HFFc6 (cell line): ENCODE data around the gene SARS2. TPM values are rescaled to one million over a fixed set of nuclear protein-coding genes. Genes with fewer than 3 reads are reported as not detected.

ENCODE experiments used
- DNase-seq: peaks from one replicate; pipeline ENCODE4 v3.0.0-alpha.2; 2018
- H3K27ac Mint-ChIP-seq: 2 replicates; pipeline ENCODE4 v1.8.0; 2020; ENCODE audit warnings: mild to moderate bottlenecking, mixed read lengths
- H3K27me3 Mint-ChIP-seq: 2 replicates; pipeline ENCODE4 v1.8.0; 2021; ENCODE audit warnings: mild to moderate bottlenecking, moderate library complexity, mixed read lengths; ENCODE audit not compliant: insufficient read depth
- H3K36me3 Mint-ChIP-seq: 2 replicates; pipeline ENCODE4 v1.8.0; 2021; ENCODE audit warnings: low read depth, mixed read lengths
- H3K4me1 Mint-ChIP-seq: 2 replicates; pipeline ENCODE4 v1.8.0; 2020; ENCODE audit warnings: low read depth, mixed read lengths
- H3K4me3 Mint-ChIP-seq: 2 replicates; pipeline ENCODE4 v1.8.0; 2020; ENCODE audit warnings: mild to moderate bottlenecking, moderate library complexity, mixed read lengths
- H3K9me3 Mint-ChIP-seq: 2 replicates; pipeline ENCODE4 v1.8.0; 2020; ENCODE audit warnings: mild to moderate bottlenecking, mixed read lengths
- total RNA-seq, 6 experiments: library from RNA; stranded (reverse); fragmentation: NEBNext Ultra II Directional; extraction: Animal tissue kit (Norgen Biotek cat#: 25700); gene quantifications; 2 replicates in 1 of 6; 3 replicates in 5 of 6; pipeline ENCODE4 v1.2.3, GENCODE V29; 2021
- TF ChIP-seq, protein P1 (sequence below): fragments of 200-600 bp; sonication (generic); IDR thresholded peaks from 2 replicates; pipeline ENCODE4 v1.5.0; 2021; ENCODE audit warnings: antibody characterized with exemption, mild to moderate bottlenecking

Gene SARS2
- total RNA-seq, 6 experiments from 2014 or later, result 18.7 to 25.1 (median 22.7) TPM

DNA sequence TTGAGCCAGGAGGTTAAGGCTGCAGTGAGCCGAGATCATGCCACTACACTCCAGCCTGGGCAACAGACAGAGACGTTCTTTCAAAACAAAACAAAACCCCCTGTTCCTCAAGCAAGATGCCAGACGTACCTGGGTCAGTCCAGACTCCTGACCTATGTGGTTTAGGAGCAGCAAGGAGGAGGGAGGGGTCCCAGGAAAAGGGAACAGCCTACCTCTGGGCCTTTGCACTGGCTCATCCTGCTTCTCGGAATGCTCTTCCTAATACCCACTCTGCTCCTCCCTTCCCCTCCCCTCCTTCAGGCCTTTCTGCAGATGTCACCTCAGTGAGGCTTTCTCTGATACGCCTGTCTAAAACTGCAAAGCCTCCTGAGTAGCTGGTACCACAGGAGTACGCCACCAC, 62.0 kb downstream of the SARS2 start:
- DNase-seq, result no peak
- H3K4me1 Mint-ChIP-seq, result peaks cover 6% of the 10 kb centered on the region; the same call in 1 of the 2 replicates
- H3K27me3 Mint-ChIP-seq, result no peaks in the 10 kb centered on the region; the same call in none of the 2 replicates
- H3K27ac Mint-ChIP-seq, result no peak overlapping the region
- H3K4me3 Mint-ChIP-seq, result no peak overlapping the region
- no peaks in the 10 kb centered on the region for H3K9me3 Mint-ChIP-seq
- H3K36me3 Mint-ChIP-seq, result no peaks in the 10 kb centered on the region
- TF ChIP-seq, protein P1, sequence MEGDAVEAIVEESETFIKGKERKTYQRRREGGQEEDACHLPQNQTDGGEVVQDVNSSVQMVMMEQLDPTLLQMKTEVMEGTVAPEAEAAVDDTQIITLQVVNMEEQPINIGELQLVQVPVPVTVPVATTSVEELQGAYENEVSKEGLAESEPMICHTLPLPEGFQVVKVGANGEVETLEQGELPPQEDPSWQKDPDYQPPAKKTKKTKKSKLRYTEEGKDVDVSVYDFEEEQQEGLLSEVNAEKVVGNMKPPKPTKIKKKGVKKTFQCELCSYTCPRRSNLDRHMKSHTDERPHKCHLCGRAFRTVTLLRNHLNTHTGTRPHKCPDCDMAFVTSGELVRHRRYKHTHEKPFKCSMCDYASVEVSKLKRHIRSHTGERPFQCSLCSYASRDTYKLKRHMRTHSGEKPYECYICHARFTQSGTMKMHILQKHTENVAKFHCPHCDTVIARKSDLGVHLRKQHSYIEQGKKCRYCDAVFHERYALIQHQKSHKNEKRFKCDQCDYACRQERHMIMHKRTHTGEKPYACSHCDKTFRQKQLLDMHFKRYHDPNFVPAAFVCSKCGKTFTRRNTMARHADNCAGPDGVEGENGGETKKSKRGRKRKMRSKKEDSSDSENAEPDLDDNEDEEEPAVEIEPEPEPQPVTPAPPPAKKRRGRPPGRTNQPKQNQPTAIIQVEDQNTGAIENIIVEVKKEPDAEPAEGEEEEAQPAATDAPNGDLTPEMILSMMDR, result no peak

DNA sequence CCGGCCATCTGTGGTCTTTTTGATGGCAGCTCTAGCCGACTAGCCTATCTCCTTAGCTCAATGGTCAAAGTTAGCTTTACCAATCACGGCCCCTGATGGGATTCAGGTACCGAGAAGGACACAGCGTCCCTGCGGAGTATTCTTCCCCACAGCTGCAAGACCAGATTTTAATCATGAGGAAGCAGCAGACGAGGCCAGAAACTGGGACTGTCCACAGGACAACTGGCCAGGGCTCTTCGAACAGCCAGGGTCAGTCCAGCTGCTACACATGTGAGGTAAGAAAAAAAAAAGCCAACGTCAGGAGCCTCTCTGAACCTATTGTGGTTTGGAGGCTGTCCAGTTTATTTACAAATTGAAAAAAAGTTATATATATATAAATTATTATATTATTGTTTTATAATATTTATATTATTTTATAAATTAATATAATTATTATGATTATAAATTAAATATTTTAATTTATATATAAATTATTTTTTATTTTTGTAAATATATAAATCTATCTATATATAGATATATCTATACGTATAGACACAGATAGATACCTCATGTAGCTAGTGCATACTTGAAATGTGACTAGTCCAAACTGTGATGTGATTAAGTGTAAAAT, 63.3 kb downstream of the SARS2 start:
- DNase-seq, result no peak
- Mint-ChIP-seq H3K27ac (no peak overlapping the region), H3K4me3 (no peak overlapping the region), H3K27me3 (no peaks in the 10 kb centered on the region; the same call in none of the 2 replicates), H3K9me3 (no peaks in the 10 kb centered on the region), H3K4me1 (peaks cover 6% of the 10 kb centered on the region; the same call in 1 of the 2 replicates), H3K36me3 (no peaks in the 10 kb centered on the region)
- TF ChIP-seq, protein P1, result no peak

Other genes with a start within 250 kb of the SARS2 start
- under 1 TPM; 0.09 to 0.45 (median 0.19) TPM for gene CAPN12, start 186.3 kb downstream of the SARS2 start, total RNA-seq
- not detected for gene LGALS7, start 157.2 kb downstream of the SARS2 start, total RNA-seq
- not detected for gene LGALS7B, start 141.6 kb downstream of the SARS2 start, total RNA-seq
- under 1 TPM in 1 of 6 experiments, not detected in 5; 0.43 TPM for gene LGALS4, start 117.8 kb downstream of the SARS2 start, total RNA-seq
- gene ECH1, start 99.0 kb downstream of the SARS2 start, total RNA-seq, result 10 to 100 TPM; 35.5 to 48.5 (median 45.6) TPM
- 100 to 1,000 TPM; 337 to 467 (median 441) TPM for gene HNRNPL, start 80.8 kb downstream of the SARS2 start, total RNA-seq
- 1 to 10 TPM in 5 of 6 experiments, under 1 TPM in 1; 0.69 to 3.5 (median 1.7) TPM for gene RINL, start 52.5 kb downstream of the SARS2 start, total RNA-seq
- gene SIRT2, start 31.1 kb downstream of the SARS2 start, total RNA-seq, result 10 to 100 TPM; 34.9 to 36.4 (median 35.6) TPM
- 10 to 100 TPM; 21.8 to 23.4 (median 22.9) TPM for gene NFKBIB, start 30.8 kb downstream of the SARS2 start, total RNA-seq
- gene CCER2, start 18.6 kb downstream of the SARS2 start, total RNA-seq, result under 1 TPM in 1 of 6 experiments, not detected in 5; 0.16 TPM
- 10 to 100 TPM; 58.3 to 75.0 (median 62.2) TPM for gene MRPS12, start 181 bp upstream of the SARS2 start, total RNA-seq
- 10 to 100 TPM; 17.5 to 21.5 (median 18.7) TPM for gene FBXO17, start 45.0 kb upstream of the SARS2 start, total RNA-seq
- 1 to 10 TPM in 3 of 6 experiments, under 1 TPM in 3; 0.47 to 2.2 (median 0.90) TPM for gene FBXO27, start 101.8 kb upstream of the SARS2 start, total RNA-seq
- gene ACP7, start 153.6 kb upstream of the SARS2 start, total RNA-seq, result not detected
- 10 to 100 TPM; 35.4 to 40.4 (median 35.8) TPM for gene PAK4, start 195.0 kb upstream of the SARS2 start, total RNA-seq